Measurements from ENCODE around the gene SSBP4. TPM values are rescaled to one million over a fixed set of nuclear protein-coding genes. Genes with fewer than 3 reads are reported as not detected.
"Not testable (repeated sequence)": the region's sequence is repeated elsewhere in the genome, so short reads cannot be mapped to it uniquely, and the experiment has no call there.

Gene SSBP4
- total and polyA plus RNA-seq, 2 of the 8 experiments (the other 6 are each of a cell fraction or from before 2014, with no cell fraction given): 26.4 to 33.7 TPM

GRCh38 chr19:18402455-18403248 lies 16.5 kb upstream of the SSBP4 start:
- H4K91ac ChIP-seq (replicated peaks; ENCODE audit: insufficient read length, low read length); H2BK15ac ChIP-seq (ENCODE audit: low read length); H3K18ac ChIP-seq (ENCODE audit: extremely low read depth, low read length); H3K4ac ChIP-seq (replicated peaks; ENCODE audit: insufficient read length, low read depth, low read length); H3K79me2 ChIP-seq (ENCODE audit: control insufficient read depth in 1 of 2, insufficient read depth in 2 of 2, low read length in 2 of 2); H3K4me3 ChIP-seq (ENCODE audit: extremely low read depth in 1 of 4, insufficient read depth in 2 of 4, low read depth in 3 of 4, low read length in 4 of 4); H3K27me3 ChIP-seq (replicated peaks in 1 of 4; ENCODE audit: control insufficient read depth in 3 of 4, extremely low read depth in 1 of 4, insufficient read depth in 3 of 4, low read length in 3 of 4); H4K20me1 ChIP-seq (replicated peaks in 1 of 2; ENCODE audit: control insufficient read depth in 1 of 2, insufficient read depth in 2 of 2, low read length in 2 of 2); H3K9me3 ChIP-seq (ENCODE audit: insufficient read depth in 2 of 2, low read depth in 1 of 2, low read length in 1 of 2); H2BK5ac ChIP-seq (ENCODE audit: low read depth, low read length); H2BK20ac ChIP-seq (ENCODE audit: low read length); FAIRE-seq; H3K56ac ChIP-seq (replicated peaks; ENCODE audit: insufficient read length, low read depth, low read length); H2AK5ac ChIP-seq (ENCODE audit: low read depth, low read length); H4K8ac ChIP-seq (ENCODE audit: extremely low read depth, insufficient read depth, low read length); H3K9ac ChIP-seq (replicated peaks in 1 of 4; ENCODE audit: extremely low read depth in 1 of 4, low read depth in 3 of 4, low read length in 3 of 4); H3K4me2 ChIP-seq (ENCODE audit: insufficient read depth in 1 of 2, low read depth in 2 of 2, low read length in 2 of 2); H2BK12ac ChIP-seq (ENCODE audit: low read depth, low read length); H3K79me1 ChIP-seq (ENCODE audit: low read depth, low read length); H4K5ac ChIP-seq (ENCODE audit: insufficient read length, low read depth, low read length); H3K23me2 ChIP-seq (ENCODE audit: low read depth, low read length); H3K36me3 ChIP-seq (ENCODE audit: control insufficient read depth in 2 of 4, insufficient read depth in 4 of 4, low read length in 3 of 4); DNase-seq (ENCODE audit: low read depth in 1 of 2, low spot score in 2 of 2); H3K14ac ChIP-seq (ENCODE audit: insufficient read length); H3K23ac ChIP-seq (ENCODE audit: insufficient read length); H3K4me1 ChIP-seq (replicated peaks in 1 of 4; ENCODE audit: control insufficient read depth in 3 of 4, insufficient read depth in 4 of 4, low read length in 3 of 4); H3K27ac ChIP-seq (ENCODE audit: low read depth, low read length); H2AFZ ChIP-seq (ENCODE audit: low read length); H2BK120ac ChIP-seq (replicated peaks; ENCODE audit: low read depth, low read length): not testable (repeated sequence)
- POLR2A ChIA-PET (ENCODE audit: partially characterized antibody): interaction anchor here (0.7 to 1.4 kb wide), 3 partner anchors 12 to 121 kb away, joined by 3 to 6 read pairs (median 3); partner anchors contain the start of gene JUND
- CTCF ChIA-PET (ENCODE audit: partially characterized antibody): interaction anchor here (0.5 to 12.8 kb wide), 13 partner anchors 10 to 666 kb away, joined by 3 to 174 read pairs (median 5); partner anchors contain the start of gene GDF15
- WGBS, 2 experiments (ENCODE audit: extremely low coverage in 1 of 2, insufficient coverage in 1 of 2, insufficient read length in 1 of 2, insufficient replicate concordance in 2 of 2, low coverage in 1 of 2, low lambda C conversion rate in 2 of 2, missing lambda C conversion rate in 1 of 2): 86% methylated on average over 17 of the region's 18 CpGs; no CpG with 5 or more reads in 1 of the 2 experiments

All from H1 (cell line).